A549 (cell line): ENCODE results near the gene PCDH9.

ENCODE experiments used
- ATOH8 ChIP-seq: fragments of 250-450 bp; sonication (Bioruptor Pico); IDR thresholded peaks from 2 replicates; pipeline ENCODE4 v1.5.0; 2020; ENCODE audit warnings: low read depth, mild to moderate bottlenecking, moderate library complexity
- BCL3 ChIP-seq: fragments of >200 bp; sonication (Bioruptor Twin); formaldehyde crosslinking; IDR thresholded peaks from 3 replicates; pipeline ENCODE4 v1.6.1; 2016
- BHLHE40 ChIP-seq: IDR thresholded peaks from 2 replicates; pipeline ENCODE4 v1.6.1; 2012; ENCODE audit warnings: low read depth, low read length, inconsistent platforms
- CBX8 ChIP-seq: fragments of 200-600 bp; sonication (generic); IDR thresholded peaks from 2 replicates; pipeline ENCODE4 v1.6.1; 2016
- CEBPB ChIP-seq, 2 experiments: fragments of >200 bp in 1 of 2; sonication (Bioruptor Twin) in 1 of 2; formaldehyde crosslinking in 1 of 2; IDR thresholded peaks; 2 replicates each; pipeline ENCODE4 v1.6.1; 2012 to 2016
- CTCF ChIP-seq: fragments of >200 bp; sonication (Bioruptor Twin); formaldehyde crosslinking; IDR thresholded peaks from 3 replicates; pipeline ENCODE4 v1.5.1; 2016
- JUNB ChIP-seq: fragments of >200 bp; sonication (Bioruptor Twin); formaldehyde crosslinking; IDR thresholded peaks from 2 replicates; pipeline ENCODE4 v1.6.1; 2016
- POLR2A ChIP-seq: IDR thresholded peaks from 2 replicates; pipeline ENCODE4 v1.6.1; 2012; ENCODE audit warnings: mild to moderate bottlenecking, low read length
- RARB ChIP-seq: fragments of 250-450 bp; sonication (Bioruptor Pico); IDR thresholded peaks from 2 replicates; pipeline ENCODE4 v1.8.0; 2021; ENCODE audit warnings: mild to moderate bottlenecking, moderate library complexity
- REST ChIP-seq: fragments of 200-600 bp; sonication (generic); IDR thresholded peaks from 2 replicates; pipeline ENCODE4 v1.6.1; 2016; ENCODE audit warnings: antibody characterized with exemption, mild to moderate bottlenecking, moderate library complexity
- RFX5 ChIP-seq: fragments of 450-650 bp; IDR thresholded peaks from 2 replicates; pipeline ENCODE4 v1.7.1; 2014; ENCODE audit warnings: antibody characterized with exemption, mild to moderate bottlenecking, moderate library complexity
- TF ChIP-seq, protein P1 (sequence below): fragments of 150-350 bp; IDR thresholded peaks from 2 replicates; pipeline ENCODE4 v1.6.1; 2014; ENCODE audit warnings: low read depth, mild to moderate bottlenecking, low read length

DNA sequence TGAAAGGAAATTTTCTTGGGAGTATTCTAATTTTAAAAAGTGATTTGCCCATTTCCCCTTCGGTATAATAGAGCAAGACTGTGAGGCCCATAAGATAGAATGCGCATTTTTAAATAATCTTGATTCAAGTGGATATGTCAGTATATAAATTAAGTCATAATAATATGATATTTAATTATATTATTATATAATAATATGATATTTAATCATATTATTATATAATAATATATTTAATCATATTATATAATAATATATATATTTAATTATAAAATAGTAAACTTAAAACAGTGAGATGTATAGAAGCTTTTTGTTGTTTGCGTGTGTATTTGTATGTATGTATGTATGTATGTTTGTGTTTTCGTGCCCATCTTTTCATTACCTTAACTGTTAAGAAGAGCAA is 682.5 kb downstream of the PCDH9 start:
- TF ChIP-seq CEBPB (IDR thresholded peaks at IDR 0.05) (no peak), CTCF (no peak), POLR2A (no peak), RFX5 (no peak), BHLHE40 (no peak), REST (no peak), BCL3 (no peak), RARB (CRISPR knock-in tag) (no peak), ATOH8 (CRISPR knock-in tag) (no peak), CBX8 (no peak), JUNB (no peak)
- TF ChIP-seq, protein P1, sequence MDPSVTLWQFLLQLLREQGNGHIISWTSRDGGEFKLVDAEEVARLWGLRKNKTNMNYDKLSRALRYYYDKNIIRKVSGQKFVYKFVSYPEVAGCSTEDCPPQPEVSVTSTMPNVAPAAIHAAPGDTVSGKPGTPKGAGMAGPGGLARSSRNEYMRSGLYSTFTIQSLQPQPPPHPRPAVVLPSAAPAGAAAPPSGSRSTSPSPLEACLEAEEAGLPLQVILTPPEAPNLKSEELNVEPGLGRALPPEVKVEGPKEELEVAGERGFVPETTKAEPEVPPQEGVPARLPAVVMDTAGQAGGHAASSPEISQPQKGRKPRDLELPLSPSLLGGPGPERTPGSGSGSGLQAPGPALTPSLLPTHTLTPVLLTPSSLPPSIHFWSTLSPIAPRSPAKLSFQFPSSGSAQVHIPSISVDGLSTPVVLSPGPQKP = no peak
